Keratinocyte (primary cell): ENCODE measurements around the gene CEBPG. TPM values are rescaled to one million over a fixed set of nuclear protein-coding genes. Genes with fewer than 3 reads are reported as not detected.

Source experiments
- DNase-seq: peaks from one replicate; pipeline ENCODE4 v3.0.0-alpha.2; 2011; ENCODE audit warnings: low read depth, missing footprints, low spot score
- FAIRE-seq: peaks from 2 replicates; lab custom pipeline; 2011; peaks lifted over from hg19 to GRCh38; lab: Jason Lieb, UNC
- H2AFZ ChIP-seq: 2 replicates; pipeline ENCODE4 v1.6.0; 2012; ENCODE audit warnings: low read length, control low read depth, inconsistent platforms; ENCODE audit not compliant: control insufficient read depth
- H3K27ac ChIP-seq: 2 replicates; pipeline ENCODE4 v1.5.1; 2011; ENCODE audit warnings: low read length; ENCODE audit not compliant: control insufficient read depth, insufficient read depth
- H3K27me3 ChIP-seq: 3 replicates; pipeline ENCODE4 v1.6.0; 2011; ENCODE audit warnings: low read length; ENCODE audit not compliant: control insufficient read depth, insufficient read depth; ENCODE audit errors: extremely low read depth
- H3K36me3 ChIP-seq, 2 experiments: 2 replicates in 1 of 2; 3 replicates in 1 of 2; pipeline ENCODE4 v1.5.1; 2011; ENCODE audit warnings: low read length in 2 of 2, mild to moderate bottlenecking in 1 of 2; ENCODE audit not compliant: control insufficient read depth in 2 of 2, insufficient read depth in 2 of 2; ENCODE audit errors: extremely low read depth in 1 of 2
- H3K4me1 ChIP-seq: 3 replicates; pipeline ENCODE4 v1.5.1; 2011; ENCODE audit warnings: low read length; ENCODE audit not compliant: control insufficient read depth, insufficient read depth; ENCODE audit errors: extremely low read depth
- H3K4me2 ChIP-seq: 3 replicates; pipeline ENCODE4 v1.6.0; 2011; ENCODE audit warnings: low read depth, low read length; ENCODE audit not compliant: control insufficient read depth, insufficient read depth; ENCODE audit errors: extremely low read depth
- H3K4me3 ChIP-seq, 3 experiments: fragments of 200-600 bp in 1 of 3; sonication (generic) in 1 of 3; 2 replicates in 2 of 3; 3 replicates in 1 of 3; pipeline ENCODE4 v1.5.1; 2011 to 2016; ENCODE audit warnings: low read length in 3 of 3, mild to moderate bottlenecking in 3 of 3, control low read depth in 2 of 3, inconsistent platforms in 1 of 3, low read depth in 1 of 3, mixed read lengths in 1 of 3, mixed run types in 1 of 3, moderate library complexity in 1 of 3; ENCODE audit not compliant: control insufficient read depth in 2 of 3, insufficient read depth in 2 of 3; ENCODE audit errors: extremely low read depth in 1 of 3
- H3K79me2 ChIP-seq: 2 replicates; pipeline ENCODE4 v1.6.0; 2012; ENCODE audit warnings: low read length; ENCODE audit not compliant: control insufficient read depth, insufficient read depth
- H3K9ac ChIP-seq: 3 replicates; pipeline ENCODE4 v1.6.0; 2011; ENCODE audit warnings: low read length; ENCODE audit not compliant: control insufficient read depth, insufficient read depth; ENCODE audit errors: extremely low read depth
- H3K9me1 ChIP-seq: 3 replicates; pipeline ENCODE4 v1.6.0; 2011; ENCODE audit warnings: low read length; ENCODE audit not compliant: control insufficient read depth, insufficient read depth; ENCODE audit errors: extremely low read depth
- H3K9me3 ChIP-seq: 2 replicates; pipeline ENCODE4 v1.5.1; 2012; ENCODE audit warnings: low read depth, low read length; ENCODE audit not compliant: control insufficient read depth
- H4K20me1 ChIP-seq: 3 replicates; pipeline ENCODE4 v1.6.0; 2011; ENCODE audit warnings: low read length; ENCODE audit not compliant: control insufficient read depth, insufficient read depth; ENCODE audit errors: extremely low read depth
- CTCF ChIP-seq, 3 experiments: IDR thresholded peaks in 1 of 3; conservative IDR thresholded peaks in 1 of 3; optimal IDR thresholded peaks in 1 of 3; 2 replicates in 2 of 3; 3 replicates in 1 of 3; pipeline versions ENCODE3 to v1.5.1; 2011; ENCODE audit warnings: low read length in 3 of 3, mild to moderate bottlenecking in 3 of 3, moderate library complexity in 2 of 3, control low read depth in 1 of 3, inconsistent platforms in 1 of 3; ENCODE audit not compliant: insufficient read depth in 2 of 3; ENCODE audit errors: extremely low read depth in 1 of 3
- EZH2 ChIP-seq: IDR thresholded peaks from one replicate; pipeline ENCODE4 v1.6.1; 2012; ENCODE audit warnings: inconsistent platforms, mild to moderate bottlenecking, low read length, moderate library complexity
- dilution Hi-C: fragments of 300-500 bp; cut with MboI; formaldehyde crosslinking; loops from one replicate; pipeline ENCODE4 v1.7.0; 2020; ENCODE audit warnings: low sequenced_read_pairs; ENCODE audit not compliant: extremely low pct_ligation_motif_present
- polyA plus RNA-seq, 5 experiments: library from polyadenylated mRNA; depleted of rRNA in 3 of 5; stranded (reverse) in 3 of 5; stranded (forward) in 1 of 5; unstranded in 1 of 5; fragments of >200 nt; gene quantifications; 1 replicate in 1 of 5; 2 replicates in 3 of 5; 3 replicates in 1 of 5; pipeline versions ENCODE4 v1.2.1 to v1.2.3, GENCODE V29; 2011 to 2012; ENCODE audit warnings: missing spikeins in 2 of 5, low read depth in 1 of 5, low replicate concordance in 1 of 5

The CEBPG gene
- polyA plus RNA-seq, 1 donor (not counting 4 experiments of a cell fraction or from before 2014, with no cell fraction given) = 31.9 TPM

GRCh38 chr19:33374236-33374714, 766 bp downstream of the CEBPG start:
- H2AFZ ChIP-seq = no peak overlapping the region
- peak overlapping the region; percentile 88 for H3K4me2 ChIP-seq
- H3K79me2 ChIP-seq = peaks cover 49% of the 10 kb centered on the region
- peak overlapping the region; percentile 96 for H3K27ac ChIP-seq
- H3K4me1 ChIP-seq = peaks cover 44% of the 10 kb centered on the region
- H4K20me1 ChIP-seq = peaks cover 19% of the 10 kb centered on the region
- TF ChIP-seq EZH2 (no peak), CTCF (optimal IDR thresholded peaks at IDR 0.05 in 1 of 3, IDR thresholded peaks at IDR 0.05 in 1 of 3, conservative IDR thresholded peaks at IDR 0.05 in 1 of 3; ENCODE audit: extremely low read depth in 1 of 3, insufficient read depth in 2 of 3, low read length in 3 of 3) (no peak)
- peaks cover 0 to 22% of the 10 kb centered on the region in 2 experiments for H3K36me3 ChIP-seq
- dilution Hi-C loops = no loop called here
- DNase-seq = no peak
- H3K4me3 ChIP-seq = peak overlapping the region; percentile 71 to 89 (median 78)
- peaks cover 7% of the 10 kb centered on the region for H3K9me1 ChIP-seq
- H3K9ac ChIP-seq = peak overlapping the region; percentile 89
- H3K27me3 ChIP-seq = no peaks in the 10 kb centered on the region
- no peak for FAIRE-seq
- H3K9me3 ChIP-seq = no peaks in the 10 kb centered on the region

- Histone ChIP-seq H3K36me3 (peaks cover 0 to 27% of the 10 kb centered on the region in 2 experiments), H3K79me2 (peaks cover 59% of the 10 kb centered on the region), H3K27me3 (no peaks in the 10 kb centered on the region), H4K20me1 (peaks cover 22% of the 10 kb centered on the region), H3K9me3 (no peaks in the 10 kb centered on the region), H3K4me2 (peak overlapping the region; percentile 88), H3K27ac (peak overlapping the region; percentile 96), H3K4me3 (peak overlapping the region; percentile 71 to 89 (median 78)), H3K4me1 (peaks cover 44% of the 10 kb centered on the region), H3K9me1 (peaks cover 7% of the 10 kb centered on the region), H3K9ac (peak overlapping the region; percentile 89), H2AFZ (no peak overlapping the region)
- FAIRE-seq = no peak
- TF ChIP-seq CTCF (optimal IDR thresholded peaks at IDR 0.05 in 1 of 3, IDR thresholded peaks at IDR 0.05 in 1 of 3, conservative IDR thresholded peaks at IDR 0.05 in 1 of 3; ENCODE audit: extremely low read depth in 1 of 3, insufficient read depth in 2 of 3, low read length in 3 of 3) = no peak
- TF ChIP-seq EZH2 = no peak
- no peak for DNase-seq
- dilution Hi-C loops = no loop called here
These were observed 1.8 kb downstream of the CEBPG start for GRCh38 chr19:33375156-33375836.
